Astrocyte of the cerebellum (primary cell): ENCODE measurements around the gene DUOXA1.

Experiments
- DNase-seq: peaks from one replicate; pipeline ENCODE4 v3.0.0-alpha.2; 2011; ENCODE audit warnings: low read depth
- H3K4me3 ChIP-seq: 2 replicates; pipeline ENCODE4 v1.5.1; 2011; ENCODE audit warnings: mild to moderate bottlenecking, low read depth, low read length, moderate library complexity
- CTCF ChIP-seq: IDR thresholded peaks from 2 replicates; pipeline ENCODE4 v1.5.1; 2012; ENCODE audit warnings: low read length, low read depth, moderate library complexity, mild to moderate bottlenecking; ENCODE audit errors: missing control alignments
- in situ Hi-C: cut with HindIII; loops from 2 replicates; pipeline ENCODE4 v1.10.0; 2017; ENCODE audit warnings: low sequenced_read_pairs

Gene DUOXA1

GRCh38 chr15:45146405-45146804 is 16.7 kb upstream of the DUOXA1 start:
- no peak for TF ChIP-seq CTCF
- in situ Hi-C loops, result no loop called here
- DNase-seq, result no peak
- no peak overlapping the region for H3K4me3 ChIP-seq

- DNase-seq, result no peak
- no peak overlapping the region for H3K4me3 ChIP-seq
- TF ChIP-seq CTCF, result no peak
- in situ Hi-C loops, result no loop called here
These were observed 15.1 kb upstream of the DUOXA1 start for GRCh38 chr15:45144775-45145174.

GRCh38 chr15:45143946-45144345 is 14.3 kb upstream of the DUOXA1 start:
- no peak for TF ChIP-seq CTCF
- H3K4me3 ChIP-seq, result no peak overlapping the region
- DNase-seq, result no peak
- in situ Hi-C loops, result no loop called here

GRCh38 chr15:45143056-45143455 is 13.4 kb upstream of the DUOXA1 start:
- H3K4me3 ChIP-seq, result no peak overlapping the region
- no peak for TF ChIP-seq CTCF
- in situ Hi-C loops, result no loop called here
- DNase-seq, result no peak

- no peak overlapping the region for H3K4me3 ChIP-seq
- no peak for DNase-seq
- no peak for TF ChIP-seq CTCF
- in situ Hi-C loops, result no loop called here
These were observed 11.7 kb upstream of the DUOXA1 start for GRCh38 chr15:45141386-45141785.

- no peak for TF ChIP-seq CTCF
- no peak overlapping the region for H3K4me3 ChIP-seq
- in situ Hi-C loops, result no loop called here
- no peak for DNase-seq
These were observed 11.0 kb upstream of the DUOXA1 start for GRCh38 chr15:45140557-45141250.
